ENCODE data around the gene CGB3. TPM values are rescaled to one million over a fixed set of nuclear protein-coding genes. Genes with fewer than 3 reads are reported as not detected.
"Not testable (repeated sequence)": the region's sequence is repeated elsewhere in the genome, so short reads cannot be mapped to it uniquely, and the experiment has no call there.

Gene CGB3
- total RNA-seq, 1 experiment from 2014 or later = 0.46 TPM

DNA sequence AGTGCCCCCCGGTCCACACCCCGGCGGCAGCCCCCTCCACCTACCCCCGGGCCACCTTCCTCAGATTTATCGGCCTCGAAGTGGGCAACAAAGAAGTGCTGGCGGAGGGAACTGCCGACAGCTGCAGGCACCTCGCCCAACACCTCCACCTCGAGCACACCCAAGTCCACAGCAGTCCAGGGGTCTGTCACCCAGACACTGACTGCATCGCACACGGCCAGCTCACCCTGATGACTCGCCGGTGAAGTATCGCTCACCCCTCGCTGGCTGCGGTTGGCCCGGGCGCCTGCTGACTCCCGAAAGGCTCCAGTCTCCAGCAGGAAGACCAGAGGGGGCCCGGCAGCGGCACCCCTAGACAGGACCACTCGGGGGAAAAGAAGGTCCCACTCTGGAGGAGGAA lies 1.5 kb upstream of the CGB3 start:
- not testable (repeated sequence) for H3K79me2 ChIP-seq (ENCODE audit: insufficient read depth, low read length); H3K23ac ChIP-seq (ENCODE audit: insufficient read length, low read depth, low read length); H3K9ac ChIP-seq (ENCODE audit: extremely low read depth, insufficient read length, low read length); H4K5ac ChIP-seq (ENCODE audit: insufficient read length, low read depth, low read length); H3T11ph ChIP-seq (ENCODE audit: low read length); H2BK20ac ChIP-seq (ENCODE audit: low read depth, low read length, poor library complexity, severe bottlenecking); H3K4me3 Mint-ChIP-seq; H4K20me1 ChIP-seq (ENCODE audit: control insufficient read depth, insufficient read depth, insufficient read length); H3K27ac ChIP-seq (ENCODE audit: insufficient read length, low read depth, low read length); H3K27me3 ChIP-seq (ENCODE audit: insufficient read depth, low read length); H3K18ac ChIP-seq (ENCODE audit: insufficient read length, low read depth, low read length); H4K91ac ChIP-seq (ENCODE audit: insufficient read length, low read depth, low read length); H3K79me1 ChIP-seq (ENCODE audit: insufficient read depth, low read depth, low read length, poor library complexity, severe bottlenecking); H3K9me3 Mint-ChIP-seq; H2BK12ac ChIP-seq (ENCODE audit: insufficient read length, low read depth, low read length); H2AK5ac ChIP-seq (ENCODE audit: insufficient read length, low read length); H3K56ac ChIP-seq (ENCODE audit: insufficient read length, low read depth, low read length); H3K4me2 ChIP-seq (ENCODE audit: insufficient read depth, insufficient read length, low read length); DNase-seq; H4K8ac ChIP-seq (replicated peaks; ENCODE audit: insufficient read length, low read depth, low read length); H3K4me1 ChIP-seq (ENCODE audit: insufficient read depth, low read length); H2AFZ ChIP-seq (ENCODE audit: low read length); H3K4ac ChIP-seq (ENCODE audit: low read depth, low read length); H2BK5ac ChIP-seq (ENCODE audit: insufficient read length, low read length); H3K27ac Mint-ChIP-seq; H2BK120ac ChIP-seq (ENCODE audit: low read depth, low read length, poor library complexity, severe bottlenecking); H3K9me3 ChIP-seq (ENCODE audit: control insufficient read depth, low read depth, low read length); H3K14ac ChIP-seq (ENCODE audit: insufficient read depth, low read length); H3K36me3 Mint-ChIP-seq (ENCODE audit: insufficient read depth in 1 of 3, low read depth in 3 of 3); H3K23me2 ChIP-seq (ENCODE audit: insufficient read length, low read depth, low read length, poor library complexity, severe bottlenecking); H2BK15ac ChIP-seq (ENCODE audit: low read depth, low read length); H3K4me1 Mint-ChIP-seq
- H3K27me3 Mint-ChIP-seq (ENCODE audit: low read depth) = peaks cover 42% of the 10 kb centered on the region
- no CpG with 5 or more reads among the region's 23 CpGs for WGBS (ENCODE audit: extremely low coverage, insufficient read length, low lambda C conversion rate)

DNA sequence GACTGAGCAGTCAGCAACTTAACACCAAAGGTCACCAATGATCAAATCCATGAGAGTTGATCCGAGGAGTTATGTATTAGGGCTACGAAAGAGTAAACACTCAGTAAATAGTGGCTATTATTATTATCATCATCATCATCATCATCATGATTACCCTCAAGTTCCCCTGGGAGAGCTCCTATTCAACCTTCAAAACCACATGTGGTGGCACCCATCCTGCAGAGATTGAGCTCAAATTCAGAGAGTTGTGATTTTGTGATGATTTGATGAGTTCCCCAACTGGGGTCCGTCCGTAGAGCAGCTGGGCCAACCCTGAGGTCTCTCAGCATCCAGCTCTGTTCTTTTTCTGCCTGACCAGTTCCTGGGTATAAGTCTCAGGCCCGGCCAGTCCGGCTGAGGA lies 955 bp upstream of the CGB3 start:
- H3K27me3 ChIP-seq (ENCODE audit: insufficient read depth, low read length); H3K14ac ChIP-seq (ENCODE audit: insufficient read depth, low read length); H3K23ac ChIP-seq (ENCODE audit: insufficient read length, low read depth, low read length); H3K27ac Mint-ChIP-seq; H3K4me1 ChIP-seq (ENCODE audit: insufficient read depth, low read length); H3K4me2 ChIP-seq (ENCODE audit: insufficient read depth, insufficient read length, low read length); H3K4me3 Mint-ChIP-seq; H3K9ac ChIP-seq (ENCODE audit: extremely low read depth, insufficient read length, low read length); H2AK5ac ChIP-seq (ENCODE audit: insufficient read length, low read length); H3K36me3 Mint-ChIP-seq (ENCODE audit: insufficient read depth in 1 of 3, low read depth in 3 of 3); DNase-seq; H4K91ac ChIP-seq (ENCODE audit: insufficient read length, low read depth, low read length); H4K8ac ChIP-seq (replicated peaks; ENCODE audit: insufficient read length, low read depth, low read length); H3K9me3 ChIP-seq (ENCODE audit: control insufficient read depth, low read depth, low read length); H3K27ac ChIP-seq (ENCODE audit: insufficient read length, low read depth, low read length); H3K79me1 ChIP-seq (ENCODE audit: insufficient read depth, low read depth, low read length, poor library complexity, severe bottlenecking); H2BK120ac ChIP-seq (ENCODE audit: low read depth, low read length, poor library complexity, severe bottlenecking); H3T11ph ChIP-seq (ENCODE audit: low read length); H2AFZ ChIP-seq (ENCODE audit: low read length); H2BK15ac ChIP-seq (ENCODE audit: low read depth, low read length); H4K5ac ChIP-seq (ENCODE audit: insufficient read length, low read depth, low read length); H3K56ac ChIP-seq (ENCODE audit: insufficient read length, low read depth, low read length); H2BK12ac ChIP-seq (ENCODE audit: insufficient read length, low read depth, low read length); H2BK5ac ChIP-seq (ENCODE audit: insufficient read length, low read length); H2BK20ac ChIP-seq (ENCODE audit: low read depth, low read length, poor library complexity, severe bottlenecking); H4K20me1 ChIP-seq (ENCODE audit: control insufficient read depth, insufficient read depth, insufficient read length); H3K9me3 Mint-ChIP-seq; H3K18ac ChIP-seq (ENCODE audit: insufficient read length, low read depth, low read length); H3K23me2 ChIP-seq (ENCODE audit: insufficient read length, low read depth, low read length, poor library complexity, severe bottlenecking); H3K4ac ChIP-seq (ENCODE audit: low read depth, low read length); H3K79me2 ChIP-seq (ENCODE audit: insufficient read depth, low read length): not testable (repeated sequence)
- WGBS (ENCODE audit: extremely low coverage, insufficient read length, low lambda C conversion rate) = no CpG with 5 or more reads among the region's 6 CpGs
- peaks cover 44% of the 10 kb centered on the region for H3K27me3 Mint-ChIP-seq (ENCODE audit: low read depth)
- H3K4me1 Mint-ChIP-seq = peaks cover 8 to 14% of the 10 kb centered on the region in 2 experiments
